Left lung (tissue), 10 donors: ENCODE measurements around the gene ARRB2. TPM values are rescaled to one million over a fixed set of nuclear protein-coding genes. Genes with fewer than 3 reads are reported as not detected.

Experiments
- ATAC-seq: fragments of 200-7000 bp; cut with Tn5 transposase; one replicate; pipeline ENCODE4 v1.9.1; 2020; ENCODE audit warnings: moderate library complexity
- DNase-seq, 4 donors: peaks; one replicate each; pipeline ENCODE4 v3.0.0-alpha.2; 2013 to 2020
- H3K27ac ChIP-seq, 2 donors: fragments of 200-600 bp; sonication (generic) in 1 of 2; one replicate each; pipeline versions ENCODE4 v1.5.0 to v1.8.0; 2020 to 2021
- H3K27me3 ChIP-seq, 2 donors: fragments of 200-600 bp; sonication (generic) in 1 of 2; one replicate each; pipeline versions ENCODE4 v1.5.0 to v1.8.0; 2020 to 2021
- H3K36me3 ChIP-seq, 2 donors: fragments of 200-600 bp; sonication (generic) in 1 of 2; one replicate each; pipeline versions ENCODE4 v1.5.0 to v1.8.0; 2020 to 2021
- H3K4me1 ChIP-seq, 2 donors: fragments of 200-600 bp; one replicate each; pipeline ENCODE4 v1.8.0; 2021
- H3K4me3 ChIP-seq, 2 donors: fragments of 200-600 bp; sonication (generic) in 1 of 2; one replicate each; pipeline versions ENCODE4 v1.5.0 to v1.8.0; 2020 to 2021; ENCODE audit warnings: mild to moderate bottlenecking in 1 of 2
- H3K9me3 ChIP-seq, 2 donors: fragments of 200-600 bp; sonication (generic) in 1 of 2; one replicate each; pipeline versions ENCODE4 v1.5.0 to v1.8.0; 2020 to 2021
- intact Hi-C, 2 donors: fragments of 100-400 bp; cut with DNase I; formaldehyde crosslinking; loops; one replicate each; pipeline versions ENCODE4 v1.11.2 to v1.14.2; 2022
- polyA plus RNA-seq, 6 donors: library from polyadenylated mRNA; unstranded; fragments of 120-200 nt; gene quantifications; one replicate each; pipeline ENCODE4 v1.2.1, GENCODE V29; 2013; ENCODE audit not compliant: insufficient read length in 6 of 6
- total RNA-seq, 2 donors: library from RNA; stranded (reverse); fragmentation: NEBNext Ultra II Directional; extraction: Animal tissue kit (Norgen Biotek cat#: 25700); gene quantifications; one replicate each; pipeline ENCODE4 v1.2.1, GENCODE V29; 2021
- TF ChIP-seq, protein P1 (sequence below), 2 donors: fragments of 200-600 bp; sonication (generic) in 1 of 2; IDR thresholded peaks; one replicate each; pipeline versions ENCODE4 v1.5.0 to v1.8.0; 2021; ENCODE audit warnings: antibody characterized with exemption in 2 of 2
- donor health status: DM: no; HTN: yes; CAD: no.
- donor health status: DM: no; HTN: no; CAD: no.

The ARRB2 gene
- total and polyA plus RNA-seq, 8 donors: 41.3 to 240 (median 48.9) TPM

DNA sequence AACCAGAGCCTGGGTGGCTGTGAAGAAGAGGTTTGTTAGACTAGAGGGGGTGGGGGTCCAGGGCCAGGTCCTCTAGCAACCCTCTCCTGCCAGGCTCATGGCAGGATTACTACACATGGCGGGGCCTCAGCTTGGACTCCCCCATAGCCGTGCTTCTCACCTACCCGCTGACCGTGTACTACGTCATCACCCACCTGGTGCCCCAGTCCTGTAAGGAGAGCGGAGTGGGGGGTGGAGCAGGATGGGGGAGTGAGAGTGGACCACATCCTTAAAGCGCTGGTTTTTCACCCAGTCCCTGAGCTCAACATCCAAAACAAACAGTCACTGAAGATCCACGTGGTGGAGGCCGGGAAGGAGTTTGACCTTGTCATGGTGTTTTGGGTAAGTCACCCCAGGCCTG lies 33.5 kb downstream of the ARRB2 start:
- TF ChIP-seq, protein P1, sequence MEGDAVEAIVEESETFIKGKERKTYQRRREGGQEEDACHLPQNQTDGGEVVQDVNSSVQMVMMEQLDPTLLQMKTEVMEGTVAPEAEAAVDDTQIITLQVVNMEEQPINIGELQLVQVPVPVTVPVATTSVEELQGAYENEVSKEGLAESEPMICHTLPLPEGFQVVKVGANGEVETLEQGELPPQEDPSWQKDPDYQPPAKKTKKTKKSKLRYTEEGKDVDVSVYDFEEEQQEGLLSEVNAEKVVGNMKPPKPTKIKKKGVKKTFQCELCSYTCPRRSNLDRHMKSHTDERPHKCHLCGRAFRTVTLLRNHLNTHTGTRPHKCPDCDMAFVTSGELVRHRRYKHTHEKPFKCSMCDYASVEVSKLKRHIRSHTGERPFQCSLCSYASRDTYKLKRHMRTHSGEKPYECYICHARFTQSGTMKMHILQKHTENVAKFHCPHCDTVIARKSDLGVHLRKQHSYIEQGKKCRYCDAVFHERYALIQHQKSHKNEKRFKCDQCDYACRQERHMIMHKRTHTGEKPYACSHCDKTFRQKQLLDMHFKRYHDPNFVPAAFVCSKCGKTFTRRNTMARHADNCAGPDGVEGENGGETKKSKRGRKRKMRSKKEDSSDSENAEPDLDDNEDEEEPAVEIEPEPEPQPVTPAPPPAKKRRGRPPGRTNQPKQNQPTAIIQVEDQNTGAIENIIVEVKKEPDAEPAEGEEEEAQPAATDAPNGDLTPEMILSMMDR (IDR thresholded peaks at IDR 0.05): no peak
- H3K9me3 ChIP-seq: no peaks in the 10 kb centered on the region
- H3K27ac ChIP-seq: no peak overlapping the region
- ATAC-seq (no peak), DNase-seq (no peak)
- H3K4me3 ChIP-seq: no peak overlapping the region
- H3K4me1 ChIP-seq: peaks cover 3 to 36% of the 10 kb centered on the region in 2 donors
- intact Hi-C loops: no loop called here
- H3K27me3 ChIP-seq: peaks cover 0 to 57% of the 10 kb centered on the region in 2 donors
- no peaks in the 10 kb centered on the region for H3K36me3 ChIP-seq

DNA sequence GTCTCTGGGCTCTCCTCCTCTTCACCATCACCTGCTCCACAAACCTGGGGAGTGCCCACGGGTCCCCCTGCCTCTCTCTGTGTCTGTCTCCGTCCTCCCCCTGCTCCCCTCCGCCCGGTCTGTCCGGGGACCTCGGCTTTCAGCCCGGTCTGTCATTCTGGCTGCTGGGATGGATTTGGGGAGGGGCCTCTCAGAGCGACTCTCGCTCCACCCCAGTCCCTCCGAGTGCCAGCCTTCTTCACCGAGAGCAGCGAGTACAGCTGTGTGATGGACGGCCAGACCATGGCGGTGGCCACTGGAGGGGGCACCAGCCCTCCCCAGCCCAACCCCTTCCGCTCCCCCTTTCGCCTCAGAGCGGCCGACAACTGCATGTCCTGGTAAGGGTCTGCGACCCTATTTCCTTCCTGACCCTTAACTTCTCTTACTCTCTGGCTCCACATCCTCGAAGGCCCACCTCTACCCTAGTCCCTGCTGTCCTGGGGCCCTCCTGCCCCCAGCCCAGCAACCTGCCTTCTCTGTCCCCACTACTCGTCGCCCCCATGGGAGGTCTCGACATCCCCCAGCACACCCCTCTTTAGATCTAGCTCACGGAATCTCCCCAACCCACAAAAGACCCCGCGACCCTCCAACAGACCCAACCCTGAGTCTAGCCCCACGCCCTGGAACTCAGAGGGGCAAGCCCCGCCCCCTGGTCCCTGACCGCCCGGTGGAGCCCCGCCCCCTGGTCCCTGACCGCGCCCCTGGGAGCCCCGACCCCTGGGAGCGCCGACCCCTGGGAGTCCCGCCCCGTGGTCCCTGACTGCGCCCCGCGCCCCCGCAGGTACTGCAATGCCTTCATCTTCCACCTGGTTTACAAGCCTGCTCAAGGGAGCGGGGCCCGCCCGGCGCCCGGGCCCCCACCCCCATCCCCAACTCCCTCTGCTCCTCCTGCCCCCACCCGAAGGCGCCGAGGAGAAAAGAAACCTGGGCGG lies 34.9 kb downstream of the ARRB2 start:
- peak in 1 of 4 donors; percentile 80 for DNase-seq
- Histone ChIP-seq H3K9me3 (no peaks in the 10 kb centered on the region), H3K36me3 (no peaks in the 10 kb centered on the region), H3K27ac (no peak overlapping the region), H3K27me3 (peaks cover 0 to 56% of the 10 kb centered on the region in 2 donors), H3K4me1 (peaks cover 0 to 31% of the 10 kb centered on the region in 2 donors), H3K4me3 (no peak overlapping the region)
- no peak for ATAC-seq
- TF ChIP-seq, protein P1 (IDR thresholded peaks at IDR 0.05): no peak
- intact Hi-C loops: no loop called here

DNA sequence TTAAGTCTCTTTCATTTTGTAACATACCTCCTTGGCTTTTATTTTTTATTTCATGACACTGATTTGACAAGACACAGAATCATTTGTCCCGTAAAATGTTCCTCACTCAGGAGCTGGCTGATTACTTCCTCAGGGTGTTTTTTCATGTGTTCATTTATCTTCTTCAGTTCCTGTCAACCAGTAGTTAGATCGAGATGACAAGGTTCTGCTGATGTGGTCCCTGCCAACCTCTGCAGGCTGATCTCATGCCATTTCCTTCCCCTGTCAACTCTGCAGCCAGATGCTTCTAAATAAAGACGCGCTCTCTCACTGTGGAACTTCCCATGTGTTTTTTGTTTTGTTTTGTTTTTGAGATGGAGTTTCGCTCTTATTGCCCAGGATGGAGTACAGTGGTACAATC lies 37.4 kb downstream of the ARRB2 start:
- no peak for DNase-seq
- Histone ChIP-seq H3K4me1 (peaks cover 0 to 46% of the 10 kb centered on the region in 2 donors), H3K9me3 (no peaks in the 10 kb centered on the region), H3K36me3 (no peaks in the 10 kb centered on the region), H3K4me3 (no peak overlapping the region), H3K27me3 (peaks cover 0 to 58% of the 10 kb centered on the region in 2 donors), H3K27ac (peak overlapping the region; percentile 31 to 44)
- TF ChIP-seq, protein P1 (IDR thresholded peaks at IDR 0.05): no peak
- intact Hi-C loops: no loop called here
- ATAC-seq: peak; percentile 69

DNA sequence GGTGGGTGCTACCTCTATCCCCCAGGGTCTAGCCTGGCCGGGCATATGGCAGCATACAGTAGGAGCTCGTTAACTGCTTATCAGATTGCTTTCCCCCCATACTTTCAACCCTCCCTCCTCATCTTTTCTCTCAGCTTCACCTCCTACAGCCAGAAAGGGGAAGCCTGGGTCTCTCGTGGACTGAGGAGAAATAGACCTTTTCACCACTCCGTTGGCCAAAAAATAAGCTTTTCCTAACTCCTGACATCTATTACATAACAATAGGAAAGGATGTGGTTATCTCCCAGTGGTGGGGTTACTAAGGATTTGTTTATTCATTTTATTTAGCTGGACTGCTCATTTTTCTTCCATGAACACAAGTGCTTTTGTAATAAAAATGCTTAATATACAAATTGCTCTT lies 38.3 kb downstream of the ARRB2 start:
- Histone ChIP-seq H3K27me3 (peaks cover 0 to 62% of the 10 kb centered on the region in 2 donors), H3K4me3 (no peak overlapping the region), H3K9me3 (no peaks in the 10 kb centered on the region), H3K4me1 (peaks cover 0 to 48% of the 10 kb centered on the region in 2 donors), H3K27ac (no peak overlapping the region), H3K36me3 (no peaks in the 10 kb centered on the region)
- intact Hi-C loops: no loop called here
- DNase-seq: no peak
- TF ChIP-seq, protein P1 (IDR thresholded peaks at IDR 0.05): no peak
- ATAC-seq: peak; percentile 24

DNA sequence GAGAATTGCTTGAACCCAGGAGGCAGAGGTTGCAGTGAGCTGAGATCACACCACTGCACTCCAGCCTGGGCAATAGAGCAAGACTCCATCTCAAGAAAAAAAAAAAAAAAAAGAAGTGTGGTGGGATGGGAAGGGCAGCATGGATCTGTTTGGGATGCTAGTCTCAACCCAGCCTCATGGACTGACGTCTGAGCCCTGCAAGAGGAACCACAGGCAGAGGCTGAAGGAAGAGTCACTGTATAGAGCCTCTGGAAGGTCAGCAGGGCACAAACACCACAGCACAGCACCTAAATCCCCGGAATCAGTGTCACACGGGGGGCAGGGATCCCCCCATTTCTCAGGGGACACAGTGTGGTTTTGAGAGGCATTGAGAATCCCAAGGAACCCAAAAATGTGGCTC lies 40.2 kb downstream of the ARRB2 start:
- H3K9me3 ChIP-seq: no peaks in the 10 kb centered on the region
- H3K27ac ChIP-seq: no peak overlapping the region
- peaks cover 0 to 60% of the 10 kb centered on the region in 2 donors for H3K27me3 ChIP-seq
- DNase-seq: no peak
- no peaks in the 10 kb centered on the region for H3K36me3 ChIP-seq
- H3K4me1 ChIP-seq: peaks cover 0 to 40% of the 10 kb centered on the region in 2 donors
- TF ChIP-seq, protein P1 (IDR thresholded peaks at IDR 0.05): no peak
- peak; percentile 67 for ATAC-seq
- H3K4me3 ChIP-seq: no peak overlapping the region
- intact Hi-C loops: no loop called here
